Brain microvascular endothelial cell (primary cell): ENCODE data around the gene SS18L1.

Source experiments
- DNase-seq: peaks from one replicate; pipeline ENCODE4 v3.0.0-alpha.2; 2020
- H3K27ac ChIP-seq: fragments of 250-450 bp; sonication (Bioruptor Pico); 2 replicates; pipeline ENCODE4 v1.5.1; 2020; ENCODE audit warnings: mild to moderate bottlenecking, moderate library complexity
- H3K27me3 ChIP-seq: fragments of 250-450 bp; sonication (Bioruptor Pico); replicated peaks from 2 replicates; pipeline ENCODE4 v1.5.1; 2020; ENCODE audit warnings: mild to moderate bottlenecking
- H3K36me3 ChIP-seq: fragments of 250-450 bp; sonication (Bioruptor Pico); replicated peaks from 2 replicates; pipeline ENCODE4 v1.5.1; 2020; ENCODE audit warnings: mild to moderate bottlenecking
- H3K4me3 ChIP-seq: 2 replicates; pipeline ENCODE4 v1.5.1; 2011; ENCODE audit warnings: low read depth, mild to moderate bottlenecking, control low read depth, low read length, moderate library complexity
- in situ Hi-C: cut with HindIII; loops from 2 replicates; pipeline ENCODE4 v1.10.0; 2017; ENCODE audit warnings: low sequenced_read_pairs, low pct_ligation_motif_present
- TF ChIP-seq, protein P1 (sequence below): IDR thresholded peaks from 2 replicates; pipeline ENCODE4 v1.5.1; 2011; ENCODE audit warnings: low read depth, mild to moderate bottlenecking, moderate library complexity, low read length, control low read depth, inconsistent platforms; ENCODE audit errors: missing control alignments

SS18L1 gene

DNA sequence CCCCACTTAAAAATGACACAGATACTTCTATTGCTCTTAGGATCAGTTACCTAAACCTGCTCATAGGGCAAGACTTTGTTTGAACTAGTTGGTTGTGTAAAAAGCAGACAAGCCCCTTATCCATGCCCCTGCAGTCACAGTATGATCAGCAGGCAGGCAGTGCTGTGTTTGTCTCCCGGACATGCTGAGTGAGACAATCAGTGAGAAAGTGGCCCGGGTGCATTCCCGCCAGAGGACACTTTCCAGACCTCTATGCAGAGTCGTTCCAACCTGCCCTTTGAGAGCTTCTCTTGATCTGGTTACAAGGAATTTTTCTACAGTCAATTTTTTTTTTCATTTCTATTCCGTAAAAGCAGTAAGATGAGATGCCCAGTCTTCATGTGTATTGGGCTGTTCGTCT, 15.1 kb upstream of the SS18L1 start:
- TF ChIP-seq, protein P1, sequence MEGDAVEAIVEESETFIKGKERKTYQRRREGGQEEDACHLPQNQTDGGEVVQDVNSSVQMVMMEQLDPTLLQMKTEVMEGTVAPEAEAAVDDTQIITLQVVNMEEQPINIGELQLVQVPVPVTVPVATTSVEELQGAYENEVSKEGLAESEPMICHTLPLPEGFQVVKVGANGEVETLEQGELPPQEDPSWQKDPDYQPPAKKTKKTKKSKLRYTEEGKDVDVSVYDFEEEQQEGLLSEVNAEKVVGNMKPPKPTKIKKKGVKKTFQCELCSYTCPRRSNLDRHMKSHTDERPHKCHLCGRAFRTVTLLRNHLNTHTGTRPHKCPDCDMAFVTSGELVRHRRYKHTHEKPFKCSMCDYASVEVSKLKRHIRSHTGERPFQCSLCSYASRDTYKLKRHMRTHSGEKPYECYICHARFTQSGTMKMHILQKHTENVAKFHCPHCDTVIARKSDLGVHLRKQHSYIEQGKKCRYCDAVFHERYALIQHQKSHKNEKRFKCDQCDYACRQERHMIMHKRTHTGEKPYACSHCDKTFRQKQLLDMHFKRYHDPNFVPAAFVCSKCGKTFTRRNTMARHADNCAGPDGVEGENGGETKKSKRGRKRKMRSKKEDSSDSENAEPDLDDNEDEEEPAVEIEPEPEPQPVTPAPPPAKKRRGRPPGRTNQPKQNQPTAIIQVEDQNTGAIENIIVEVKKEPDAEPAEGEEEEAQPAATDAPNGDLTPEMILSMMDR = no peak
- Histone ChIP-seq H3K36me3 (peaks cover 76% of the 10 kb centered on the region), H3K27me3 (no peaks in the 10 kb centered on the region), H3K4me3 (no peak overlapping the region), H3K27ac (no peak overlapping the region)
- DNase-seq = no peak
- in situ Hi-C loops = no loop called here

DNA sequence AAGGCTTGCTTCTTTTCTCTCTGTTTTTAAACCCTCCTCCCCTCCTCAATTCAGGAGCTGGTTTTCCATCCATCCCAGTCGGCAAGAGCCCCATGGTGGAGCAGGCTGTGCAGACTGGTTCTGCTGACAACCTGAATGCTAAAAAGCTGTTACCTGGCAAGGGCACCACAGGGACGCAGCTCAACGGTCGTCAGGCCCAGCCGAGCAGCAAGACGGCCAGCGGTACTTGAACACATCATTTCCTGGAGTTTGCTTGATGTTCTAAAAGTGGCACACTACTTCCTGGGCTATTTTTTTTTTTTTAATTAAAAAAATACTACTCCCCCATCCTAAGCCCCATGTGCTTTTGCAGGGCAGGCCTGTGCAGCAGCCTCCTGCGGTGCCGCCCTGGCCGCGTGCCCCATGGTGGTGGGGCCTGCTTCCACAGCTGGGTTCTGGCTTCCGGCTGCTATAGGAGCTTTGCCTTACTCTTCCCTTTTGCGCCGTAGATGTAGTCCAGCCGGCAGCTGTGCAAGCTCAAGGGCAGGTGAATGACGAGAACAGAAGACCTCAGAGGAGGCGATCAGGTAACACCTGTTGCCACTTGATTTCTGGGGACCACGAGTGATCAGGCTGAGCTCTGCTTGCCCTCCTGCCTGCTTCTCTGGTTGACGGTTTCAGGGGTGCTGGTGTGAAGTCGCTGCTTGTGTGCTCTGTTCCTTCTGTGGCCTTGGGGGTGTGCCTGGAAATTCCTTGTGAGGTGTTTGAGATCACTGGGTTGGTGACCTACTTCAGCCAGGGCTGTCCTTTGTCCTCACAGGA, 13.6 kb upstream of the SS18L1 start:
- TF ChIP-seq, protein P1 = no peak
- in situ Hi-C loops = no loop called here
- Histone ChIP-seq H3K4me3 (no peak overlapping the region), H3K27ac (no peak overlapping the region), H3K27me3 (no peaks in the 10 kb centered on the region), H3K36me3 (peaks cover 81% of the 10 kb centered on the region)
- DNase-seq = no peak

DNA sequence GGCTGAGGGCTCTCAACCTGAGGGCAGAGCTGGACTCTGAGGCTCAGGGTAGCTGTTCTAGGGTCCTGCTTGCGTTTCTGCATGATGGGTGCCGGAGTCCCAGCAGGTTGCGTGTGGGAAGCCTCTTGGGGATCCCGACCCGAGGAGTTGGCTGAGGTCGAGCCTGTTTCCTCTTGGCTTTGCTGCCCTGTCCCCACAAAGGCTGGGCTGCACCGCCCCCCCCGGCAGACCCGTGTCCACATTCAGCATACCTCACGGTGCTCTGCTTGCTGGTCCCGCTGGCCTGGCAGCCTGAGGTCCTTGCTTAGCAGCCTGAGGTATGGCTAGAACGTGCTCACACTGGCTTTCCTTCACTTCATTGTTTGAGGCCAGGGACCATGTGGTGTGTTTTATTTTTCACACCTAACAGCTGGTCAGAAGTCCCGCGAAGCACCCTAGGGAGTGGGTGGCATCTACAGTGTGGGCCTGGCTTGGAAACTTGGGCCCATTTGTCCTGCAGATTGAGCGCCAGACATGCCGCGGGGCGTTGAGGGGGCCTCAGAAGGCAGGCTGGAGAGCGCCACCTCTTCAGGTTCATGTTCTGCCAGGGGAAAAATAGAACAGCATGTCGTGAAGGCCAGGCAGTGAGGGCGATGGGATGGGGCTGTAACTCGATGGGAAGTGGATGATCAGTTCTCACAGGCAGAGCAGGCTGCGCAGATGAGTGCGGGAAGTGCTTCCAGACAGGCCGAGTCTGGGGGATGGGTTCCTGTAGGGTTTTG, 11.8 kb upstream of the SS18L1 start:
- in situ Hi-C loops = no loop called here
- Histone ChIP-seq H3K36me3 (peaks cover 80% of the 10 kb centered on the region), H3K27me3 (no peaks in the 10 kb centered on the region), H3K4me3 (no peak overlapping the region), H3K27ac (no peak overlapping the region)
- no peak for DNase-seq
- TF ChIP-seq, protein P1 = no peak

DNA sequence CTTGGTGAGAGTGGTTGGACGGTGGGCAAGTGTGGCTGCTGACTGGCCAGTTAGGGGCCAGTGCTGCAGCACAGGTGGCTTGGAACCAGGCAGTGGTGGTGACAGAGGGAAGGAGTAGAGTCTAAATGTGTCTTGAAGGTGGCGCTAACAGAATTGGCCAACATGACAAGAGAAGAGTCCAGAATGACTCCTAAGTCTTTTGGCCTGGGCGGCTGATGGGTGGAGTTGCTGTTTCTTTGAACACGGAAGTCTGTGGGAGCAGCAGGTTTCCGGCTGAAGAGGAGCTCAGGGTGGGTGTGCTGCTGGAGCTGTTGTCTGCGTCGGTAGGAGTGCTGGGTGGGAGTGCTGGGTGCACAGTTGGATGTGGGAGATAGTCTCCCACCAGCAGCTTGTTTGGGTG, 11.1 kb upstream of the SS18L1 start:
- in situ Hi-C loops = no loop called here
- H3K27me3 ChIP-seq = no peaks in the 10 kb centered on the region
- H3K4me3 ChIP-seq = no peak overlapping the region
- DNase-seq = no peak
- peaks cover 79% of the 10 kb centered on the region for H3K36me3 ChIP-seq
- TF ChIP-seq, protein P1 = no peak
- H3K27ac ChIP-seq = no peak overlapping the region

DNA sequence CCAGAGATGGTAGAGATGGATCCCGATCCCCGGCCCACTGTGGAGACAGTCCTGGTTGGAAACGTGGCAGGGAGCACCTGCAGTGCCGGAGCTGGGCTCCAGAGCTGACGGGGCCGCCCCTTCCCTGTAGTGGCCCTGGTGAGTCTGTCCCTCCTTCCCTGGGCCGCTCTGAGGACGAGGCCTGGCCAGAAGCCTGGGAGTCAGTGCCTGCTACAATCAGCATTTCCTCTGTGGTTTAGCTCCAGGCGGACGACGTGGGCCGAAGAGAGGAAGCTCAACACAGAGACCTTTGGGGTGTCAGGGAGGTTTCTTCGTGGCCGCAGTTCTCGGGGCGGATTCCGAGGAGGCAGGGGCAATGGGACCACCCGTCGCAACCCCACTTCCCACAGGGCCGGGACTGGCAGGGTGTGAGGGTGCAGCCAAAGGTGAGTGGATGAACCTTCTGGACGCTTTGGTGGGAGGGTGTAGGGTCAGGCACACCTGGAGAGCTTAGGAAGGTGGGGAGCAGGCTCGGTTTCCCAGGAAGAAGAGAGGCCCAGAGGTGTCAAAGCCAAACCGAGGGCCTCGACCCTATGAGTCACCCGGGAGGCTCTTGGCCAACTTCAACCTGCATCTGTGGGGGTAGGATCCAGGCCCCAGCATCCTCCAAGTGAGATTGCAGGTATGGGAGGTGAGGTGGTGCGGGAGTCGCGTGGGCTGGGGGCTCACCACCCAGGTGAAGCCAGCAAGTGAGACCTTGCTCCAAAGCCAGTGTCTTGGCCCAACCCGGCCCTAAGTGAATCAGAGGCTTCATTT, 10.3 kb upstream of the SS18L1 start:
- DNase-seq = no peak
- Histone ChIP-seq H3K4me3 (no peak overlapping the region), H3K27ac (no peak overlapping the region), H3K27me3 (no peaks in the 10 kb centered on the region), H3K36me3 (peaks cover 79% of the 10 kb centered on the region)
- in situ Hi-C loops = no loop called here
- TF ChIP-seq, protein P1 = no peak
